Glomerular visceral epithelial cell (primary cell): ENCODE results near the gene PTCD2.
"Not testable (repeated sequence)": the region's sequence is repeated elsewhere in the genome, so short reads cannot be mapped to it uniquely, and the experiment has no call there.

Experiments
- DNase-seq: peaks from one replicate; pipeline ENCODE4 v3.0.0-alpha.2; 2016; ENCODE audit errors: extremely low spot score

PTCD2 gene

DNA sequence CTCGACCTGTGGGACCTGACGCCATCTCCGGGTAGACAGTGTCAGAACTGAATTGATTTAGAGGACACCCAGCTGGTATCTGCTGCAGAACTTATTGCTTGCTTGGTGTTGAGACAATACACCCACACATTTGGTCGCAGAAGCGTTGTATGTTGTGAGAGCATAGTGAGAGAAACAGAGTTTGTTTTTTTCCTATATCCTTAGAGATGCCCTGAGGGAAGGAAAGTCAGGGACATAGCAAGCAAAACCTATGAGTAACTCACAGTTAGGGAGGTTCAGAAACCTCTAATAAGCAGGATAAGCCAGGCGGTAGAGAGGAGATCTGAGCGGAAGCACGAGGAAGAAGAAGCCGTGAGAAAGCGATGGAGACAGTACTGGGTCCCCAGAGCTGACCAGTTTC, 59.8 kb downstream of the PTCD2 start:
- no peak for DNase-seq

DNA sequence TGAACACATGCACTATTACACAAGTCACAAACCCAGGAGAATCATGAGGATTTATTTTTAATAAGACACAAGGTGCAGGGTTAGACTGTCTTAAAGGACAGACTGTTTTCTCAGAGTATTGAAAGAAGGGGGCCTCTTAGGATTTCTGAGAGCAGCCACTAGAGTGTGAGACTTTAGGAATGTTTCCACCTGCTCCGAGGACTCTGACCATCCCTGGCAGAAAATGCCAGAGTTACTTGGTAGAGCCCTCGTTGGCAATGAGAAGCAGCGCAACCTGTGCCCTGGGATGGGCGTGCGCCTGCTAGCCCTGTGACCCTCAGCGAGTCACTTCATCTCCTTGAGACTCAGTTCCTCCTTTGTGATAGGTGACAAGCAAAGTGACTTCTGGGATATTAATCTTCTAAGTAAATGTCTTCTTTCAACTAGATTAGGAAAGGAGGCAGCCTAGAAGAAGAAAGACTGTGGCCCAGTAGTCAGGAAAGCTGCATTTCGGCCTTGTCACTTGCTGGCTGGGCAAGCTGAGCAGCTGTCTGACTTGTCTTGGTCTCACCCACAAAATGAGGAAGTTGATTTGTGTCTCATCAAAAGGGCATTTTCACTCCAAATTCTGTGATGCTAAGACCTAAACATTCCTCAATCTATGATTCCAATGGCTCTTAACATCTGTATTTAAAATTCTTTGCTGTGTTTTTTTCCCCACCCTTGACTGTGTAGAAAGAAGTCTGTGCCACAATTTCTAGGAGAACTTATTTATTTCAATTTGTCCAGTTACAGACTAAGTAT, 60.5 kb downstream of the PTCD2 start:
- DNase-seq: no peak

DNA sequence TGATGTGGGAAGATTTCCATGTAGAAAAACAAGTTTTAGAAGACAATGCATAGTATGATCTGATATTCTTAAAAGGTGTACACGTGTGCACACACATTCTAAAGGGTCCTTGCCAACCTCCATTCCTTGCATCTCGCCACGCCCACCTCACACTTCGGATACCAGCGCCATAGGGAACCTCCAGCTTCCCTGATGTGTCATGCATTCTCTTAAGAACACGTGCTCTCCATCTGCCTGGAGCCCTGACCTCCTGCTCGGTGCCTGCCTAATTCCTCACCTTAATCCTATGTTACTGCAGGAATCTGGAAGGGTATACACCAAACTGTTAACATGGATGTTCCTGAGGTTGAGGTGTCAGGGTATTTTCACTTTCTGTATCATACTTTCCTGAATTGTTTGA, 63.1 kb downstream of the PTCD2 start:
- no peak for DNase-seq

DNA sequence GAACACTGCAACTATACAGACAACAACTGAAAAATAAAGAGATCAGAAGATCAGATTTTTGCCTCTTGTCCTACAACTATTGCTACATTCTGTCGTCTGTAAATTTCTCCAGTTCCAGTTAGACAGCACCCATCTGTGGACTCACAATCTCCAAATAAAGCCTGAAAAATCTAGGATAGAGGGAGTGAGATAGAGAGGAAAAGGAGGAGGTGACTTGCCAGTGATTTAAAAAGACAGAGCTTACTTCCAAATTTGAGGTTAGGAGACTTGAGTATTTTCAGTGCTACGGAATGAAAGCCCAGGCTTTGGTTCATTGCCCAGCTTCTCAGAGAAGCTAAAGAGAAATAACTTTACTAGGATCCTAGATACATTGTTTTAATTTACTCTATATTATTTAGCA, 63.6 kb downstream of the PTCD2 start:
- DNase-seq: no peak

DNA sequence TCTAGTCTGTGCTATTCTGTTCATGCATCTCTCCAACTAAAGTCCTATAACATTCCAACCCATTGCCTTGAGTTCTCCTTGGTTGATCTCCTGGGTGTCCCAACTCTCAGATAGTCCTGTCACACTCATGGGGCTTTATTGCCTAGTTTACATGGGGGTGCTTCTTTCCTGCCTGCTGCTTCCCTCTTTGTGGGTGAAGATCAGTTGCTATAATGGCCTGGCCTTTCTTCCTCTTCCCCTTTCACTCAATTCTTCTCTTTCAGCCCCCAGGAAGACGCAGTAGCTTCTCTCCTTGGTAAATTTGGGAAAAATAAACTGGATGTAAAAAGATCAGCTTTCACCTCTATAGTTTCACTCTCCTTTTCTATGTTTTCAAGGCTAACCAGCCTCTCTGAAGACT, 66.5 kb downstream of the PTCD2 start:
- DNase-seq: no peak

DNA sequence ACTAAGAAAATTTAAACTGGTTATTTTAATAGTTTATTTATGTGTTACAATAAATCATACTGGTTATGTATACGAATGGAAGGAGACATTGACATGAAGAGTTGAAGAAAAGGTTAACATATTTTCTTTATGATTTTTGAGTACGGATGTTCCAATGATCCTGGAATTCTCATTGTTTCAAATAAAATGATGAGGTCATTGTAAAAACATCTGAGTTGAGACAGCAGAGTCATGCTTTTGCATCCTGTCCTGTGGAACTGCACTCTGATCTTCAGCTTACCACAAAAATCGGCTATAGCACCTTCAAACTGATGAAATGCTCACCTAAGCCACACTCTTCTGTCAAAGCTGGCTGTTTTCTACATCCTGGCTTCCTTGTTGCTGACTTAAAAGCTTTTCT, 67.8 kb downstream of the PTCD2 start:
- peak; percentile 81 for DNase-seq

DNA sequence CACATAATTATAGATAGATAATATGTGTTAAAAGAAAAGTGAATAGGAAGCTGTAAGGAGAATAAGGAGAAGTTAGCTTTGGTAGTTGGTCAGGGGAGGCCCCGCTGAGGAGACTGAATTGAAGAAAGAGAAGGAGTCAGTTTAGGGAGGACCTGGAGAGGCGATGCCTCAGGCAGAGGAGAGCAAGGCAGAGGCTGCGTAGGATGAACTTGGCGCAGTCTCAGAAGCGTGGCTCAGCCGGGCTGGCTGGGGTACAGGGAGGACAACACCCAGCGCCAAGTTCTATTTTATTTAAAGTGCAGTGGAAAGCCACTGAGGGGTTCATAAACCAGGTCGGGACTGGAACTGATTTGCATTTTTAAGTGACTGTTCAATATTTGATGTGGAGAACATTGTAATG, 68.5 kb downstream of the PTCD2 start:
- no peak for DNase-seq

DNA sequence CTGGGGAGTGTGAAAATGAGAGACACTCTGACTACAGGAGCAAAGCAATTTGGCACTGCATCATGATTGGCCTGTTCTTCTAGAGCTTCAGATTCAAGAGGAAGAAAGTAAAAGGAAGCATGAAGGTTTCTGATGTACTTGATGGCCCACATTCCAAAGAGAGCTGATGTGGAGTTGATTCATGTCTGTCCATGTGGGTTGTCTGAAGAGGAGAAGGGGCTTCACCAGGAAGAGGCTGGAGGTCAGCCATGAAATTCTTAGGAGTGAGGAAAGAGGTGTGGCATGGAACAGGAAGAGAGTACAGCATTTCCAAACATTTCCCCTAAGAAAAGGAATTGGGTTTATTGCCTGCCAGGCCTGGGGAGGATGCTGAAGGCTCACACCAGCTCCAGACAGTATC, 70.7 kb downstream of the PTCD2 start:
- no peak for DNase-seq

DNA sequence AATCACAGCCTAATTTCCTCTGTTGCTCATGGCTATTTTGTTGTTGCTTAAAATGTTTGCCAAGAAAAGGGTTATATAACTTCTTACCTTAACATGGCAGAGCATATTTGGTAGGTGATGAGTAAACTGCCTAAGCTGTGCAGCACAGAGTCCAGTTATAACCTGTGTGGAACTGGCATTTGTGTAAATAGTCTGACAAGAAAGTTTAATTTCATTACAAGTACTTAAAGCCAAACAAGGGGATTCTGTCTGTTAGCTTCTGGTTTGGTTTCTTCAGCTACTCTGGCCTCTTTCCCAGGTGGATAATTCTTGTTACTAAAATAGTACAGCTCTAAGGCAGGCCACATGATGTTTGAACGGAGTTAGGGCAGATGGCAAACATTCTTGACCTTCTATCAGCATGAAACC, 72.2 kb downstream of the PTCD2 start:
- DNase-seq: no peak

DNA sequence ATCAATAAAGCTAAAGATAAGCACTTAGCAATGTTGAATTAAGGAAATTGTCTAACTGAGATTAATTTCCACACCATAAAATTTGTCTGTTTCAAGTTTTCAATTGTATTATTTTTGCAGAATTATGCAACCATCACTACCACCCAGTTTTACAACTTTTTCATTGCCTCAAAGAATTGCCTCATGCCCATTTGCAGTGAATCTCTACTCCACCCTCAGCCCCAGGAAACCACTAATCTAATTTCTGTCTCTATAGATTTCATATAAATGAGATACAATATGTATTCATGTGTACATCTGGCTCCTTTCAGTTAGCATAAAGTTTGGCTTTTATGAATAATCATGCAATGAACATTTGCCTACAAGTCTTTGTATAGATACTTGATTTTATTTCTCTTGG, 72.9 kb downstream of the PTCD2 start:
- DNase-seq: no peak

DNA sequence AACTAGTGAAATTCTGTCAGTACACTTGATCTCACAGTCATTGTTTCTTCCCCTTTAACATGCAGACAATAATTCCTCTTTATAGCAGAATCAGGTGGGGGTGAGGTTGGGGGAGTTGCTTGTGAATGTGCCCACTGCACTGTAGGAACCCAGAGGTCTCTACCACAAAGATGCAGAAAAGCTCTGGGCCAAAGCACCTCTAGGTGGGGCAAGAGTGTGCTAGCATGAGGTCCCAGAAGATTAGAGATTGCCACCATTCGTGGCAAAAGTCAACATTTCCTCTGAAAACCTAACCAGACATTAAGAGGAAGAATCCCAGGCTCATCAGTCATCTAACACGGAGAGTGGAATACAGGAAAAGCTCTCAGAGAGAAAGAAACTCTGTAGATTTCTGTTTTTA, 74.5 kb downstream of the PTCD2 start:
- DNase-seq: no peak

DNA sequence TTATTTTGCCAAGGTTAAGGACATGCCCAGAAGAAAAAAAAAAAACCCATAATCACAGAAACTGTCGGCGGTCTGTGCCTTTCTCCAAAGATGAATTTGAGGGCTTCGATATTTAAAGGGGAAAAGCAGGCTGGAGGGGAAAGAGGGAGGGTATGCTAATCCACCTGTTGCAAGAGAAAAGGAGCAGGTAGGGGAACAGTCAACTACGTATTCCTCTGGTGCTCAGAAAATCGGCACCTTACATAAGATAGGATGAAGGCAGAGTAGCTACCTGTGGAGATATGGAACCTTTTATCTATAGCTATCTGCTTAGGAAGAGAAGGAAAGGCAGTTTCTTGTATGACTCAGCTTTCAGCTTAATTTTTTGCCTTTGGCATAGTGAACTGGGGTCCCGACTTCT, 77.7 kb downstream of the PTCD2 start:
- DNase-seq: no peak

DNA sequence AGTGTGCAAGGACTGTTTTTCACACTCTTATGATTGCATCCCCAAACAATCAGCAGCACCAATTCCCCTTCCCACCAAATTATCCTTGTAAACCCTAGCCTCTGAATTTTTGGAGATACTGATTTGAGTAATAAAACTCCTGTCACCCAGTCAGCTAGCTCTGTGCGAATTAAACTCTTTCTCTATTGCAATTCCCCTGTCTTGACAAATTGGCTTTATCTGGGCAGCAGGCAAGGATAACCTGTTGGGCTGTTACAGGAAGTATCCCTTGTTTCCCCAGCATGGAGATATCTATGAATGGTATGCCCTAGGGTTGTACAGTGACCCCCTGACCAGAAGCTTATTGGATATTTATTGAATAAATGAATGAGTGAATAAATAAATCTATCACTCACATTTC, 80.8 kb downstream of the PTCD2 start:
- no peak for DNase-seq

DNA sequence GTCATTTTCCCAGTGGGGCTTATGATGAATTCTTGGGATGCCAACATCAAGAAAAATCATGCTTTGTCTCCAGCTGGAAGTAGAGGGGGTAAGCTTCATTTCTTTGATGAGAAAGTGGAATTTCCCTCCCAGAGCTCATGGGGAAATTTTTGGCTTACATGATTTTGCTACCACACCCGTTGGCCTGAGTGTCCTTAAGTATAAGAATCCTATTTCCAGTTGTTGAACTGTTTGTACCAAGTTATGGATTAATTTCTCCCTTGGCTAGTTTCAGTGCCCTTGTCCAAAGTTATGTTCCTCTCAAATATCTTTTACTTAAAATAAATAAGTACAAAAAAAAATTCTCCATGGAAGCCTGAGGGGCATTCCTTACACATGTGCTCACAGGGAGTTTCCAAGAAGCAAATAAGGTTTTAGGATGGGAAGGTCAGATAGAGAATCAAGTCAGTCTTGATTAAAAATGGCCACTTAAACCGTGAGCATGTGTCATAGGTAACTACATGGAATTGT, 82.3 kb downstream of the PTCD2 start:
- DNase-seq: peak; percentile 21

DNA sequence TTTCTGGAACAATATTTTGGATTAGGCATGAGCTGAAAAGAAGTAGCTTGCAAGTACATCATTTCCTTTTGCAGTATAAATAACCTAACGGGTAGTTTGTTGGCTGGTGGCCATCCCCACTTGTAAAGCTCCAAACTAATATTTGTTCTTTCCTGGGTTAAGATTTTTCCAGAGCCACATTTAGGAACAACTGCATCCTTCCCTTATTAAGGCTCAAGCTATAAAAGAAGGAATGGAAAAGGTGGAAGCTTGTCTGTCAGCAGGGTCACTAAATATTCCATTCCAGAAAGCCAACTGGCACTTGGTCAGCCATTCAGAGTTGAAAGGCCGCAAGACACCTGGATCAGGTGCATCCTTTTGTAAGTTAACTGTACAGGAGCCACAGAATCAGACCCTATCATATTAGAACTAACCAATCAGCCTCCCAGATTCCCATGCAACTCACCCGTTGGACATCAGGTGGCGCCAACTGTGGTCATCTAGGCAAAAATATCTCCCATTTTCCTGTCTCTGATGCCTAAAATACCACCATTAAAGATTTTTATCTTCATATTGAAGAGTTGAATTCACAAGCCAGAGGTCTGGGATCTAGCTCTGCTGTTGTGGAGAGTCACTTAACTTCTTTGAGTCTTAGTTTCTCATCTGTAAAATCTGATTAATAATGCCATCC, 82.9 kb downstream of the PTCD2 start:
- DNase-seq: no peak

DNA sequence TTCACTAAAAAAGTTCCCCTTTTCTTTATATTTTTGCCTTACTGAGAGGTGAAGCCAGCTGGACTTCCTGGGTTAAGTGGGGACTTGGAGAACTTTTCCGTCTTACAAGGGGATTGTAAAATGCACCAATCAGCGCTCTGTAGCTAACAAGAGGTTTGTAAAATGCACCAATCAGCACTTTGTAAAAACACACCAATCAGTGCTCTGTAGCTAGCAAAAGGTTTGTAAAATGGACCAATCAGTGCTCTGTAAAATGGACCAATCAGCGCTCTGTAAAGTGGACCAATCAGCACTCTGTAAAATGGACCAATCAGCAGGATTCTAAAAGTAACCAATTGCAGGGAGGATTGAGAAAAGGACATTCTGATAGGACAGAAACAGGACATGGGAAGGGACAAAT, 84.6 kb downstream of the PTCD2 start:
- DNase-seq: not testable (repeated sequence)

DNA sequence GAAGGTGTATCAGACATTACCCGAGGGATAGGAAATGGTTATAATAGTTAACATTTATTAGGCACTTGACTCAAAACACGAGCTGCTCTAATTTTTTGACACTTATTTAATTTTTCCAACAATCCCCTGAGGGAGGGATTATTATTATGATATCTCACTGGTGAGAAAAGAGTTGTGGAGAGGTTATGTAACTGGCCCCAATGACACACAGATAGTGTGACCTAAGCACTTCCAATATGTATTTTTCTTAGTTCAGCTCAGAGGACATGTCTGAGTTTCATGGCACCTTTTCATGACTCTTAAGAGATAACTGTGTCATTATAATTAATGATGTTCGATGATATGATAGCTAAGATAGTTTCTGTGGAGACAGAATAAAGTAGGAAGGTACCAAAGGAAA, 86.9 kb downstream of the PTCD2 start:
- no peak for DNase-seq

DNA sequence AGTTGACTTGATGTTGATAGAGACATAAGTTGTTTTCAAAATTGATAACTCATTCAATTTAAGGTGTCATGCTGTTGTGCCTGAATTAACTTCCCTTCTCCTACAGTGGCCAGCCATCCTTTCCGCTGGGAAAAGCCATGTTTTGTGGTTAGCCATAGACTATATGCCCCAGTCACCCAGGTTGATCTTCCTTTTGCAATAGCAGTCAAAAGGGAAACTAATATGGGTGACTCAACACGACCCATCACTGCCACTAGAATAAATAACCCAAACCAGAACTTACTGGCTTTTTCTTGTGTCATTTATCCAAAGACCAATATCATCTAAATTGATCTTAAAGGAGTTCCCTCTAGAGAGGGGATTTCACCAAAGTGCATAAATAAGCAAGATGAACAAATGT, 87.4 kb downstream of the PTCD2 start:
- DNase-seq: peak; percentile 26

DNA sequence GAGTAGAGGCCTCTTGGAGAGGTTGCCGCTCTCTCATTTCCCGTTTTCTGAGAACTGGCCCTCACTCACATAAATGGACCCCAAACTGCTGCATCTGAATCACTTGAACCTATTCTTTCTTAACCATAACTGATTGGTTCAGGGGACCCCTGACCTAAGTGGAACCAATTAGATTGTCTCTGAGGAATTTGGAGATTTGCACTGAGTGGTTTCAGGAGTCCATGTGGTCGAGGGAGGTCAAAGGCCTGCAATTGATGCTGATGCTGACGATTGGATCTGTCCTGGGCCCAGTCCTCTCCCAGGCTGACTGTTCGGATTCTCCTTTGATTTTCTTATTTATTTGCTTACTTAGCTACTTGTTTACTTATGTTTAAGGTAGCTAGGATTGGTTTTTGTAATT, 88.0 kb downstream of the PTCD2 start:
- DNase-seq: no peak

DNA sequence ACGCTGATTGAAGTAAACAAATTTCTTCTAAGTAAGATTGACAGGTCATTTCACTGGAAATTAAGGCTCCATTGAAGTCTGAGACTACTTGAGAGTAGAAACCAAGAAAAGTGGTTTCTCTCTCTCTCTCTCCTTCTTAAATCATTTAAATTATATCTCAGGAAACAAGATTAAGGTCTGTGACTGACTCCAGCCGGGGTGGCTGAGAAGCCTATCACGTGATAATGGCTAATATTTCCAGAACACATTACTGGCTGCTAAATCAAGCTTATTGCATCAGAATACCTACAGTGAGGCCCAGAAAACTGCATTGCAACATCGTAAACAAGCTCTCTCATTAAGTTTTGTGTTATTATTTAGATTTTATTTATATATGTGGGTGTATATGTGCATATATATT, 88.4 kb downstream of the PTCD2 start:
- no peak for DNase-seq

DNA sequence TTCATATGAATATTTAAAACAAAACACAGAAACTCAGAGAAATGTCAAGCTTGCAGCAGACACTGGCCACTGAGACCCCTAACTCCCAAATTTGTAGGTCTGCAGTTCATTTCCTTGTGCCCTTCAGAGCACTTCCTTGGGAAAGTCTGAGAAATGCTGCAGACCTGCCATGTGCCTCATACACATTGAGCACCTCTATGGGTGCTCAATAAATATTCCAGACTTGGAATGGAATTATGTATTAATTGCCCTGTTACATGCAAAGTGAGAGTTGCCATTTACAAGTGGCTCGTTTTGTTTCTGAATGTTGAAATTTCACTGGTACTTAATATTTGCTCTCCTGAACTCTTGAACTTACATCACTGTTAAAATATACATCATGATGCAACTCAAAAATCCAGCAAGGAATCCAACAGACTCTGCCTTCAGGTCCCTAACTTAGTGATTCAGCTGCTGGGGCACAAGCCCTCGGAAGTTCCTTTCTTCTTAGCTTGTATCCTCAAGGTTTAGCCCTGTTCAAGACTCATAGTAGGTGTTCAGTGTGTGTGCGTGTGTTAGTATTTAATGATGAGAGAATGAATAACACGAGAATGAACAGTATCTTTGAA, 90.6 kb downstream of the PTCD2 start:
- DNase-seq: no peak

DNA sequence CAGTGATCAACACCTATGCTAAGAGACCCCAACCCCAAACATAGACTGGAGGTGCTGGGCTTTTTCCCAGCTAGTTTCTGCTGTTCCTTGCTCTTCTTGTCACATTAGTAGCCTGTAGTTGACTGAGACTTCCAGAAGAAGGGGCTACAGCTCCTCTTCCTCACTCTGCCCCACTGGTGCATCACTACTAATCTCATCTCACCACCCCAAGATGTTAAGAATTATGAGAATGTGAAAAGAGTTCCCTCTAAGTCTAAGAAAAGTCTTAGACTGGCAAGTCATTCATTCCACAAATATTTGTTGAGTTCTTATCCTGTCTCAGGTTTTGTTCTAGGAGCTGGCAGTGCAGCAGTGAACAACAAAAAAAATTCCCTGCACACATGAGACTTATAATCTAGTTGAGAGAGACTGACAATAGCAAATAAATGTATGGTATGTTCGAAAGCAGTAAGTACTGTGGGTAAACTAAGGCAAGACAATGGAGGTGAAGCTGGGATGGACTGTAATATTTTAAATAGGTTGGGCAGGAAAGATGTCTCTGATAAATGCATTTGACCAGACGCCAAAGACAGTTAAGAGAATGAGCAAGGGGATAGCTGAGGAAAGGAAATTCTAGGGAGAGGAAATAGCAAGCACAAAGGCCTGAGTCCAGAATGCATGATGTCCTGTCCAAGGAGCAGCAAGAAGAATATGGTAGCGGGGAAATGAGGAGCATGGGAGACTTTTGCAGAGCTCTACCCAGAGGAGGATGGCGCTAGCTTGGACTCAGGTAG, 92.3 kb downstream of the PTCD2 start:
- no peak for DNase-seq
